HG03064 (cell line): ENCODE results near the gene ATP6V1D.
"Not testable (repeated sequence)": the region's sequence is repeated elsewhere in the genome, so short reads cannot be mapped to it uniquely, and the experiment has no call there.

ENCODE experiments used
- ATAC-seq: cut with Tn5 transposase; IDR thresholded peaks from one replicate; pipeline ENCODE4 v1.9.1; 2021; ENCODE audit warnings: low read depth; ENCODE audit not compliant: unreplicated experiment

The ATP6V1D gene

DNA sequence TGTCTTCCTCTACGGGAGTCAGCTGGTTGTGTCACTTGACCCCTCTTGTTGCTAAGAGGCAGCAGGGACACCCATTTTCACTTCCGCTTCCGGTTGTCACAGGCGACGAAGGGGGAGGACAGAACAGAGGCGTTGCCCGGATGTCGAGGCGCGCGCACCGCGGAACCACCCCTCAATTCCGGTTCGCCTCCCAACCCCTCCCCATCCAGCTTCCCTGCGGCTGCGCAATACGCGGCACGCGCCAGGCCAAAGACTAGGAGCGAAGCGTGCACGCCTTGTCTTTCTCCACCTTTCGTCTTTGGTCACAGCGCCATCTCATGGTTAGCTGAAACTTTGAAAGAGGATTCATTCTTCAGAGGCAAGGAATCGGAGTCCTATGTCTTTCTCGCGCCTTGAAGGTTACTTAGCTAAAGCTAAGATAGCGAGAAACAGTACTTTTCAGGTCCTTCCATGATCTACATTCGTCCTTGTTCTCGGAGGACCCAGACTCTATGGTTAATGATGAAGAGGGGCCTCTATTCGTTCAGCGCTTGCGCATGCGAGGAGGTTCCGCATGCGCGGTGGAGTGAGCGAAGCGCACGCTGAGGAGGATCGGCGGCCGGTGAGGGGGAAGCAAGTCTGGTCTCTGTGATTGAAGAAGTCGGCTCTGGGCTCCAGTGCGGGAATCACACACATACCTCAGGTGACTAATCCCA, at the start of gene ATP6V1D, which contains the start of gene EIF2S1:
ATP6V1D (minus strand) TSS at position 30 of the 695 bp plus-strand sequence. CDS start 106 bp downstream, outside the sequence.
EIF2S1 (plus strand) TSS at position 554 of the 695 bp plus-strand sequence. CDS start 4,440 bp downstream, outside the sequence.
- ATAC-seq: peak; percentile 86

DNA sequence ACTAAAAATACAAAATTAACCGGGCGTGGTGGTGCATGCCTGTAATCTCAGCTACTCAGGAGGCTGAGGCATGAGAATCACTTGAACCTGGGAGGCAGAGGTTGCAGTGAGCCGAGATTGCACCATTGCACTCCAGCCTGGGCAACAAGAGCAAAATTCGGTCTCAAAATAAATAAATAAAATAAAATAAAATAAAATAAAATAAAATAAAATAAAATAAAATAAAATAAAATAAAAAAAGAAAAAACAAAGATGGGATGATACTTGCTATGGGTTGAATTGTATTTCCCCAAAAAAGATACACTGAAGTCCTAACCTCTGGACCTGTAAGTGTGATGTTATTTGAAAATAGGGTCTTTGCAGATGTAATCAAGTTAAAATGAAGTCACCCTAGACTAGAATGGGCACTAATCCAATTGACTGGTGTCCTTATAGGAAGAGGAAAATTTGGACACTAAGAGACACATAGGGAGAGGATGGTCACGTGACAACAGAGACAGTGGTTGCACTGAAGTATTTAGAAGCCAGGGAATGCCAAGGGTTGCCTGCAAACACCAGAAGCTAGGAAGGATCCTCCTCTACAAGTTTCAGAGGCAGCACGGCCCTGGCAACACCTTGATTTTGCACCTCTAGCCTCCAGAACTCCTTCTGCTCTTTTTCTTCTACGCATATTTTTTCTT, 48.7 kb upstream of the ATP6V1D start:
- not testable (repeated sequence) for ATAC-seq

DNA sequence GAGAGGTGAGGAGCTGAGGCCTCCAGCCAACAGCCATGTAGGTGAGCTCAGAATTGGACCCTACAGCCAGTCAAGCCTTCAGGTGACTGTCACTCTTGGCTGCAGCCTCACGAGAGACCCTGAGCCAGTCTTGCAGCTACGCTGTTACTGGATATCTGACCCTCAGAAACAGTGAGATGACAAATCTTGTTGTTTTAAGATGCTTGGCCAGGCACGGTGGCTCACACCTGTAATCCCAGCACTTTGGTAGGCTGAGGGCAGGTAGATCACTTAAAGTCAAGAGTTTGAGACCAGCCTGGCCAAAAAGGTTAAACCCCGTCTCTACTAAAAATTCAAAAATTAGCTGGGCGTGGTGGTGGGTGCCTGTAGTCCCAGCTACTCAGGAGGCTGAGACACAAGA, 46.2 kb upstream of the ATP6V1D start:
- no peak for ATAC-seq

DNA sequence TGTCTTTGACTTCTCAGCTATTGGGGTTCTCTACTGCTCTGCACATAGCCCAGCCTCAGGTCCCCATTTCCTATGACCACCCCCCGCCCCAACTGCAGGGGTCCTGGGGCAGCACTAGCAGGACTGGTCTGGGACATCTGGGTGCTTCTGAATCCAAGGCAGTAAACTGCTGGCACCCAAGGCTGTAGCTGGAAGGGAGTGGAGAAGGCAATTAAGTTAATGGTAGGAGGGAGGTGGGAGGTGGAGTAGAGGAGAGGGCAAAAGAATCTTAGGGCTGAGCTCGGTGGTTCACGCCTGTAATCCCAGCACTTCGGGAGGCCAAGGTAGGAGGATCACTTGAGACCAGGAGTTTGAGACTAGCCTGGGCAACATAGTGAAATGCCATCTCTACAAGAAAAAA, 40.8 kb upstream of the ATP6V1D start:
- ATAC-seq: no peak

DNA sequence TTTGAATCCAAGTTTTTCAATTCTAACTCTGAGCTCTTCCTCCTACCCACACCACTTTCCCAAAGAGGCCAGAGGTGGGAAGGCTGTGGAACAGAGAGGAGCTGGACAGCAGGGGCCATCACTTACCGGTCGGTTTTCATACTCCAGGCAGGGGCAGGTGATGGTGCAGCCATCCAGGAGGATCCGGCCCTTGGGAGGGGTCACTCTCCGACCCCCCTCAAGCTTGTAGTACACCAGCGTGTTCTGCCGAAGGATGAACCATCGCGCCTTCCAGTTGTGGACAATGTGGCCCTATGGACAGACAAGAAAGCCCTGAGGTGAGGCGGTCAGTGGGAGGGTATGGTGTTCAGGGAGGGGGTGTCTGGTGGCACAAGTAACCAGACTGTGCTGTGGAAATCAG, 37.9 kb upstream of the ATP6V1D start:
- no peak for ATAC-seq

DNA sequence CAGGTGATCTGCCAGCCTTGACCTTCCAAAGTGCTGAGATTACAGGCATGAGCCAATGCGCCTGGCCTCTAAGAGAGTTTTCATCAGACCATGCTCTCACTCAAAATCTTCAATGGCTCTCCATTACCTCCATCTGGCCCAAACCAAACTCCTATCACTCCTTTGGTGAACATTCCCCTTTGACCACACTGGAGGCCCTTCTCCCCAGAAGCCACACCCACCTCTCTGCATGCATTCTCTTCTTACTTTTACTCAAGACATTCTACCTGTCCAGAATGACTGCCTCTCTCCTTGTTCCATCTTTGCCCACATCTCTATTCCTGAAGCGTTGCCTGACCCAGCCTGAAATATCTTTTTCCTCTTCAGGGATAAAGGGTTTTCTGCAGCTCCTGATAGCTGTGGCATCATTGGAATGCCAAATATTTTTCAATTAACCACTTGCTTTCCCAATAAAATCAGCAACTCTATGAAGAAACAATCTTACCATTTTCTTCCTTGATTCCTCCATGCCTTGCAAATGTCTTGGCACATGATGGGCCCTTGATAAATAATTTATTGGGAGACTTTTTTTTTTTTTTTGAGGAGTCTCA, 36.9 kb upstream of the ATP6V1D start:
- no peak for ATAC-seq

DNA sequence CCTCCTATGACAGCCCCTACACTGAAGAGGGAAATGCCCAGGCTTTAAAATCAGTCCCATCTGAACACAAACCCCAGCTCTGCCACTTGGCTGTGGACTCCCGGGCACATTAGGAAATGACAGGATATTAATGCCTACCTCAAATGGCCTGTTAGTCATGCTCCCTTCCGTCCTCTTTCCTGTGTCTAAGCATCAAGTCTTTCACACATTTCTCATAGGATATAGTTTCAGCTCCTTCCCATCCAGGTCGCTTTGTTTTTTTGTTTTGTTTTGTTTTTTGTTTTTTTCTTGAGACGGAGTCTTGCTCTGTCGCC, 36.2 kb upstream of the ATP6V1D start:
- ATAC-seq: no peak

DNA sequence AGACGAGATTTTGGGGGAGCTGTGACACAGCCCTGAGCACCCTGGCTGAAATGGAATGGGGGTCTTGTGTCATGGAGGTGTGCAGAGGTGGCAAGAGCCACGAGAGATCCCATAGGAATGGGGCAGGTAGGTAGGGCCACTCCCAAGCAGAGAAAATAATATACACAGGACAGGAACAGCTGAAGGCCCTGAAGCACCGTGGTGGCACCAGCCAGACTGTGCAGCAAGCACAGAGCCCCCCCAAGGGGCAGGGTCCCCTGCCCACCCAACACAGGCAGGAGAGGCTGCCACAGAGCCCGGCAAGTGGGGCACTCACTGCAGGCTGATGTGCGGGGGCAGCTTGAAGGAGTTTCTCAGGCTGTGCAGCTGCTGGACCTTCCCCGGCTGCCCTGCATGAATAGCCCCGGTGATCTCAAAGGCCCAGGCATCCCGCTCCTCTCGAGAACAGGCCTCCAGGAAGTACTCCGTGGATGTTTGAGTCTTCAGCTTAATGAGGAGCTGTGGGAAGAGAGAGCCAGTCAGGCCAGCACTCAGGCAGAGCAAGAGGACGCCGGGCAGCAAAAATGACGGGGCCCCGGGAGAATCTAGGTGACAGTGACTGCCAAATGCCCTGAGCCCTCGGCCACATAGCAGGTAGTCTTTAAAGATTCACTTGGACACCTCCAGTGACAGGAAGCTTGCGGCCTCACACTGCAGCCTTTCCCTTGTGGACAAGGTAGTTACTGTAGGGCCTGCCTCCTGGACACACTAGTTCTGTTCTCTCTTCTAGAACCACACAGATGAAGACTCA, 35.7 kb upstream of the ATP6V1D start:
- ATAC-seq: no peak

DNA sequence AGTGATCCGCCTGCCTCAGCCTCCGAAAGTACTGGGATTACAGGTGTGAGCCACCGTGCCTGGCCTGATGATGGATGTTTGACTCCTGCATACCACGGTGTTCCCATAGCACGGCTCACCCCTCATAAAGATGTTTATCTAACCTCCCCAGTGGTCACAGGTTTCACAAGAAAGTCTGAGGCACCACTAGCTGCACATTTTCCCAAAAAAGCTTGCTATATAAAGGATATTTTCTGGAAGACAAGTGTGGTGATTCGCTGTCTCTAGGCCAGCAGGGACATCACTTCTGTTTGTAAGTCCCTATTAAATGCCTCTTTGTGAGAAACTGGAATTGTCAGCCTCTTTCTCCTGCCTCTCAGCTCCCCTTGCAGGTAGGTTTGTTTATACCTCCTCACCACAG, 34.1 kb upstream of the ATP6V1D start:
- no peak for ATAC-seq

DNA sequence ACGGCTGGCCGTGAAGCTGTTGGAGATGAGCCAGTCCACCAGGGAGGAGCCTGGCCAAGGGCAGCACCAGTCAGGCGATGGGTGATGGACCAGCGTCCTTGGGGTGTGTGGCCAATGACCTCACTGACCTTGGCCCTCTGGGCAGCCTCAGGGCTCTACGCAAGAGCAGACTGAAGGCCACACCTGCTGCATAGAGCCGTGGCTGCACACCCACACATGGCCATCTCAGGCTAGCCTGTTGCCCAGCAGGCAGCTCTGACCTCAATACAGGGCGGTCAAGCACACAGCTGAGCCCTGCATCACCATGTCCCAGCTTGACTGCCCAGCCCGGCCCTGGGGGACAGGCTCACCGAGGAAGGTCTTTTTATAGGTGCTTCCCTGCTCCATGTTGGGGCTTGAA, 33.2 kb upstream of the ATP6V1D start:
- ATAC-seq: no peak

DNA sequence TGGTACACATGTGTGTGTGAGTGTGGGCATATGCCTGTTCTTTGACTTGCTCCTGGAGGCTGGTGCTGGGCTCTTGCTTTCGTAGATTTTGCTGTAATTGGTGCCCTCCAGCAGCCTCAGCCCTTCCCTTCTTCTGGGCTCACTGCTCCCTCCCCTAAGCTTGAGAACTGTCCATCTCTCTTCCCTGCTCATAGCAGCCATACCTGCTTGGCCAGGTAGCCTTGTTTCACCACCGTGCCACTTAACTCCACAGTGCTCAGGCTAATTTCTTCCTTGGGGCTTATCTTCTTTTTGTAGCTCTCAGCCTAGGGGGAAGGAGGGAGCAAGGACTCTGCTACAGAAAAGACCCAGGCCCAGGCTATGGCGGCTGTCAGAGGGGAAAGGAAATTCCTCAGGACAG, 32.5 kb upstream of the ATP6V1D start:
- no peak for ATAC-seq

DNA sequence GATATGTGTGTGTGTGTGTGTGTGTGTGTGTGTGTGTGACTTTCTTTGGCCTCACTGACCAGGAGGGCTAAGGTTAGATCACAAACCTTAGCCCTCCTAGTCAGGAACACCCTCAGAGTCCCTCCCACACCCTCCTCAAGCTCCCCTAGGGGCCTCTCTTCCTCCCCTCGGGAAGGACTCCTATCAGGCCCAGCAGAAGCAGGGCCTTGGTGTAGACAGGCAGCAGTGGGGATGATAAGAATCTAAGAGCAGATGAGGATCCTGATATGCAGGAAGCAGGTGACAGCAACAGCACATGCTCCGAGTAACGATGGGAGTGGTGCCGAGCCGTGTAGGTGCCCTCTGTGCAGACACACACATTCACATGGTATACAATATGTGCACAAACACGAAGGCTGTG, 31.7 kb upstream of the ATP6V1D start:
- ATAC-seq: no peak

DNA sequence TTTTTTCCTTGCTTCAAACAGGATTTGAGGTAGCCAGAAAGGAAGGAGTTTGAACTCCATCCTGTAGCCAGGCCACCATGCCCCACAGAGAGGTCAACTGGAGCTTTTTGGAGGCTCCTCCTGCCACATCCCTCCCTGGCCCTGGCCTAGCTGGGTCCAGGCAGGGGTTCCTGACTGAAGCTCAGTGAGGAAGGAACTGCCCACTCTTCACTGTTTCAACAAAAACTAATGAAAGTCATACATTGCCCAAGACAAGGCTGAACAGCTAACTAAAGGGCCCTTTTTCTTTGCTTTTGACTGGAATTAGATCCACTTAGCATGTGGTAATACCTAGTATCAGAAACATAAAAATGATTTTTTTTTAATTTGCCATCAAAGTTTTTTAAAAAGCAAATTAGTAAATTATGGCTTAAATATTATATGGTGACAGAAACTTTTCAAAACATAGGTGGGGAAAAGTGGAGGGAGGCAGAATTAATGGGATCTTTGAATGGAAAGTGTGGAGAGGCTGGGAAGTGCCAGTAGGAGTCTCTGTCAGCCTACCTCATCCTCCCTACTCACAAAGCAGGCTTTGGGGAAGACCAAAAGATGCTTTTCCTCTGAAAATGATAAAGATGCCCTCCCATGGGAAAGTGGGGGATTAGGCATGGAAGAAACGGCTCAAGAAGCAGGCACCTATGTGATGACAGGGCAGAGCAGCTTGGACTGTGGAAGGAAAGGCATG, 30.4 kb upstream of the ATP6V1D start:
- no peak for ATAC-seq

DNA sequence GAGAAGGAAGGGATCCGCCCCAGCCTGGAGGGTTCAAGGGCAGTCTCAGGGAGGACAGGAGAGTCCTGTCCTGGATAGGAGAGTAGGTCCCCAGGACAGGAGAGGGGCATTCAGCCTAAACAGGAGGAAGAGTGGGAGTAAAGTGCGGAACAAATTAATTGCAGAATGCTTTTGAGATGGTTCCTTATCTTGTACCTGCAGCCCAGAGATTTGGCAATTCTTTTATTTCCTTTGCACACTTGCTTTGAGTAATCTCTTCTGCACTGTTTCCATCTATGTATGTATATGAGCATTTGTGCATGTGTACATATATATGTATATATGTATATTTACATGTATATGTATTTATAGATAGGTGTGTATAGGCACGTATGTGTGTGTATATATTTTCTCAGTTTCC, 29.7 kb upstream of the ATP6V1D start:
- no peak for ATAC-seq

DNA sequence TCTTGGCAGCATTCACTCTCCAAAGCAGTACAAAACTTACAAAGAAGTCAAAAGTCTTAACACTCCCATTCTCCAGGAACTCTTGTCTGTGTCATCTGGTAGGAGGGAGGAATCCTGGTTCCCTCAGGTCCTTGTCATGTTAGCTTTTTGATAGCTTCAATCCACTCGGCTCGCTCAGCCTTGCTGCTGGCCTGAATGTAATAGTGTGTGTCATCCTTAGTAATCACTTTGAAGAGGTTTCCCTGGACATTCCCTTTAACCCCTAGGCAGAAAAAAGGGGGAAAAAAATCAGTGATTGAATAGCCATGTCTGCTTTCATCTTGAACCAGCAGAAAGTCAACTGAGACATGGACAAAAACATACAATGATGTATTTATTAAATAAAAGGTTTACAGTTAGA, 27.6 kb upstream of the ATP6V1D start:
- no peak for ATAC-seq

DNA sequence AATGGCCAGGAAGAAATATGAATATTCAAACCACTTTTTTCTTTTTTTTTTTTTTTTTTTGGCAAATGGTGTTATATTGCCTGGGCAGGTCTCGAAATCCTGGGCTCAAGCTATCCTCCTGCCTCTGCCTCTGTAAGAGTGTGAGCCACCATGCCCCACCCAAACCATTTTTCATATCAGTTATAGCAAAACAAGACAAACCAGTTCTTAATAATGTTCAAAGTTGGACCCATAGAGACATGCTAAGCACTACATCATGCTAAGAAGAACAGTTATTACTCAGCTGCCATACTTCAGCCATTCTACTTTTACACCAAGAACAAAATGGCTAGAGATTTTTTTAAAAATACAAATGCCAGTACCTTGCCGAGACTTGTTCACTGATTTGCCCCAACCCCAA, 26.0 kb upstream of the ATP6V1D start:
- no peak for ATAC-seq

DNA sequence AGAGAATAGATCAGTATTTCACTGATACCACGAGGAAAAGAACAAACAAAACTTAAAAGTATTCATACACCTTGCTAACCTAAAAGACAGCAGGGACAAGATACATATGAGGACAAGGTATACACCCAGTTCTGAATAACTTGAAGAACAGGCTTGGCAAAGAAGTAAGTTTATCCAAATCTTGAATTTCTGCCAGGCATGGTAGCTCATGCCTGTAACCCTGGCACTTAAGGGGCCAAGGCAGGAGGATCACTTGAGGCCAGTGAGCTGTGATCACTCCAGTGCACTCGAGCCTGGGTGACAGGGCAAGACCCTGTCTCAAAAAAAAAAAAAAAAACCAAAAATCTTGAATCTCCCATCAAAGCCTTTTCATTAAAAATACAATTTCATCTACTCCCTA, 25.5 kb upstream of the ATP6V1D start:
- ATAC-seq: no peak

DNA sequence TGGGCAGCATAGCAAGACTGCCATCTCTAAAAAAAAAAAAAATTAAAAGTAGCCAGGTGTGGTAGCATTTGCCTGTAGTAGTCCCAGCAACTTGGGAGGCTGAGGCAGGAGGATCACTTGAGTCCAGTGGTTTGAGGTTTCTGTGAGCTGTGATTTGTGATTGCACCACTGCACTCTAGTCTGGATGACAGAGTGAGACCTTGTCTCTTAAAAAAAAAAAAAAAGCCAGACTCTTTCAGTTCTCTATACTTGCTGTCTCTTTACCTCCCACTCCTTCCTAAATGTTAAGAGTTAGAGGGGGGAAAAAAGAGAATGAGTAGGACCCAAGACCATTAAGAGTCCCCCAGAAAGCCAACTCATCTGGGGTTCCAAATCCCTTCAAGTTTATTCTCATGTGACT, 18.3 kb upstream of the ATP6V1D start:
- ATAC-seq: no peak

DNA sequence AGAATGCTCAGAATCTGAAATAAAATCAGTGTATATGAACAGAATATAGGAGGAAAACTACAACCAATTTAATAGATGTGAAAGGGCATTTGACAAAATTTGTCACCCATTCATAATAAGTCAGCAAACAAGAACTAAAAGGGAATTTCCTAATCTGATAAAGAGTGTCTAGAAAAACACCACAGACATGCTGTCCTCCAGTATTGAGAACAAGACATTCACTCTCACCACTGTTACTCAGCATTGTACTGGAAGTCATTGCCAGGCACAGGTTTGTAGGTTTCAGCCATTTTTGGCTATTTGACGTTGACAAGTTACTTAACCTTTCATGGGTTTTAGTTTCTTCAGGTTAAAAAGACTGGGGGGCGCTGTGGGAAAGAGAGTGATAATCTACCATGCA, 13.7 kb upstream of the ATP6V1D start:
- no peak for ATAC-seq

DNA sequence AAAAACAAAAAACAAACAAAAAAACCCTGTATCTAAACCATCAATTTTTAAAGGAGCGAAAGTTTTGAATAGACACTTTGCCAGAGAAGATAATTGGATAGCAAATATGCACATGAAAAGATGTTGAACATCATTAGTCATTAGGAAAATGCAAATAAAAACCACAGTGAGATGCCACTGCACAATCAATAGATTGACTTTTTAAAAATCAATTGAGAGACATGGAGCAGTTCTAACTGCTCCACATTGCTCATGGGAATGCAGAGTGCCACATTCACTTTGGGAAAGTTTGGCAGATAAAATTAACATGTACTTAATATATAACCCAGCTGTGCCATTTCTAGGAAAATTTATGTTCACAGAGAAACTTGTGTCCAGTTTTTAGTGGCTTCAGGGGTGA, 13.2 kb upstream of the ATP6V1D start:
- ATAC-seq: no peak
